K562 (cell line): ENCODE measurements around the gene UTP14A.

Experiments used
- CC2D1A ChIP-seq: fragments of 450-650 bp; IDR thresholded peaks from 2 replicates; pipeline ENCODE4 v1.6.1; 2017; ENCODE audit warnings: mild to moderate bottlenecking
- GATA2 ChIP-seq: sonication (generic); formaldehyde crosslinking; IDR thresholded peaks from 2 replicates; pipeline ENCODE4 v1.4.0; 2020; ENCODE audit warnings: mild to moderate bottlenecking, missing genetic modification reagents
- MTA2 ChIP-seq: fragments of 450-650 bp; IDR thresholded peaks from 2 replicates; pipeline ENCODE4 v1.6.1; 2016; ENCODE audit warnings: low read depth

DNA sequence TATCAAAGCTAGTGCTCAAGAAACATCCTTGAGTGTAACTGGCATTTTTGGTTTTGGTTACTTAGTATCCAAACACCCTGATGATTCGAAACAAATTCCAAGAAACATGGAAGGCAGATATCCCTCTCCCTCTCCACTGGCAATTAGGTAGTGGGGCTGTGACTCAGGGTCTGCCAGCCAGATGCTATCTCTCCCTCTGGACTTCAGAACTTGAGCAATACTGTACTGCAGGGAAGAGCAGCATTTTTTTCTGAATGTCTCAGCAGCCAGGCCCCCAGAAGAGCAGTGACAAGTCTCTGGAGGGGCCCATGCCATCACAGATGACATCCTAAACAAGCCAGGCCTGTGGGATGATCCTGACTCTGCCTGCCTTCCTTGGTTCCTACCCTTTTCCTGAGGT is 39.2 kb downstream of the UTP14A start:
- TF ChIP-seq GATA2 (CRISPR knock-in tag) (no peak), MTA2 (no peak), CC2D1A (no peak)
